GM12878 (cell line): ENCODE measurements around the gene EHD1. TPM values are rescaled to one million over a fixed set of nuclear protein-coding genes. Genes with fewer than 3 reads are reported as not detected.
A peak's percentile ranks its signal among the peaks of the same experiment; 100 is the strongest.

Experiments
- ATF7 ChIP-seq: fragments of 450-650 bp; IDR thresholded peaks from 2 replicates; pipeline ENCODE4 v1.6.1; 2016; ENCODE audit warnings: low read depth, mild to moderate bottlenecking
- BACH1 ChIP-seq: fragments of 450-650 bp; IDR thresholded peaks from 2 replicates; pipeline ENCODE4 v1.6.1; 2017; ENCODE audit warnings: mild to moderate bottlenecking, borderline replicate concordance
- BCL11A ChIP-seq: IDR thresholded peaks from 2 replicates; pipeline ENCODE4 v1.6.1; 2011; ENCODE audit warnings: low read depth, low read length
- BMI1 ChIP-seq: fragments of 450-650 bp; IDR thresholded peaks from 2 replicates; pipeline ENCODE4 v1.6.1; 2016; ENCODE audit warnings: mild to moderate bottlenecking, moderate library complexity, borderline replicate concordance
- CHD1 ChIP-seq: IDR thresholded peaks from 2 replicates; pipeline ENCODE4 v1.6.1; 2012; ENCODE audit warnings: low read depth, low read length, improper control_type of control experiment
- EED ChIP-seq: sonication (generic); IDR thresholded peaks from 2 replicates; pipeline ENCODE4 v1.6.1; 2016; ENCODE audit warnings: antibody characterized with exemption, low read depth
- FOXK2 ChIP-seq: fragments of 450-650 bp; IDR thresholded peaks from 2 replicates; pipeline ENCODE4 v1.6.1; 2017; ENCODE audit warnings: mild to moderate bottlenecking, moderate library complexity
- GABPA ChIP-seq: IDR thresholded peaks from 2 replicates; pipeline ENCODE4 v1.6.1; 2014; ENCODE audit warnings: antibody characterized with exemption, low read depth, mild to moderate bottlenecking, inconsistent platforms
- GATAD2B ChIP-seq: fragments of 450-650 bp; conservative IDR thresholded peaks from 2 replicates; pipeline ENCODE4 v1.6.1; 2017; ENCODE audit warnings: low read depth, mild to moderate bottlenecking, moderate library complexity
- JUND ChIP-seq: IDR thresholded peaks from 2 replicates; pipeline ENCODE4 v1.6.1; 2012; ENCODE audit warnings: low read depth, mild to moderate bottlenecking, low read length, improper control_type of control experiment, moderate library complexity
- KDM1A ChIP-seq: fragments of 200-600 bp; sonication (generic); IDR thresholded peaks from 2 replicates; pipeline ENCODE4 v1.6.1; 2016; ENCODE audit warnings: borderline replicate concordance
- MAX ChIP-seq: IDR thresholded peaks from 2 replicates; pipeline ENCODE4 v1.6.1; 2012; ENCODE audit warnings: low read depth, low read length, improper control_type of control experiment
- MTA2 ChIP-seq: fragments of 450-650 bp; IDR thresholded peaks from 2 replicates; pipeline ENCODE4 v1.6.1; 2016; ENCODE audit warnings: low read depth, mild to moderate bottlenecking, moderate library complexity
- NFIC ChIP-seq: IDR thresholded peaks from 2 replicates; pipeline ENCODE4 v1.6.1; 2012; ENCODE audit warnings: low read depth, mild to moderate bottlenecking, inconsistent platforms, low read length, moderate library complexity
- PAX5 ChIP-seq: IDR thresholded peaks from 2 replicates; pipeline ENCODE4 v1.6.1; 2011; ENCODE audit warnings: low read depth, low read length, borderline replicate concordance
- RFX5 ChIP-seq: IDR thresholded peaks from 2 replicates; pipeline ENCODE4 v1.6.1; 2011; ENCODE audit warnings: low read depth, low read length, improper control_type of control experiment
- SPI1 ChIP-seq: IDR thresholded peaks from 2 replicates; pipeline ENCODE4 v1.6.1; 2011; ENCODE audit warnings: low read depth, mild to moderate bottlenecking, low read length, moderate library complexity, borderline replicate concordance; ENCODE audit not compliant: insufficient read depth
- SREBF2 ChIP-seq: IDR thresholded peaks from 2 replicates; pipeline ENCODE4 v1.6.1; 2012; ENCODE audit warnings: mild to moderate bottlenecking, low read length
- STAT3 ChIP-seq: IDR thresholded peaks from 2 replicates; pipeline ENCODE4 v1.6.1; 2011; ENCODE audit warnings: low read depth, low read length, improper control_type of control experiment
- TBL1XR1 ChIP-seq: IDR thresholded peaks from 2 replicates; pipeline ENCODE4 v1.6.1; 2012; ENCODE audit warnings: low read depth, low read length, improper control_type of control experiment
- USF1 ChIP-seq: IDR thresholded peaks from 2 replicates; pipeline ENCODE4 v1.6.1; 2011; ENCODE audit warnings: borderline replicate concordance, low read depth, mild to moderate bottlenecking, moderate library complexity, mixed read lengths, low read length; ENCODE audit not compliant: insufficient read depth; ENCODE audit errors: extremely low read length
- ZBTB11 ChIP-seq: fragments of 450-650 bp; formaldehyde crosslinking; IDR thresholded peaks from 2 replicates; pipeline ENCODE4 v1.5.0; 2022; ENCODE audit warnings: mild to moderate bottlenecking, missing genetic modification characterization
- ZNF592 ChIP-seq: fragments of 450-650 bp; IDR thresholded peaks from 2 replicates; pipeline ENCODE4 v1.6.1; 2017; ENCODE audit warnings: mild to moderate bottlenecking, moderate library complexity
- ZSCAN29 ChIP-seq: fragments of 450-650 bp; IDR thresholded peaks from 2 replicates; pipeline ENCODE4 v1.6.1; 2017; ENCODE audit warnings: mild to moderate bottlenecking, moderate library complexity
- polyA plus RNA-seq, 11 experiments: library from polyadenylated mRNA; depleted of rRNA in 4 of 11; unstranded in 6 of 11; stranded (reverse) in 5 of 11; fragments of >200 nt; fragmentation: Nextera tagmentation in 4 of 11; fragmentation: Illumina TruSeq in 1 of 11; extraction: Ambion mirVana in 4 of 11; extraction: Trizol in 1 of 11; gene quantifications; 1 replicate in 1 of 11; 2 replicates in 10 of 11; pipeline versions ENCODE4 v1.2.1 to v1.2.3, GENCODE V29; 2011 to 2016; ENCODE audit warnings: inconsistent platforms in 2 of 11, missing spikeins in 2 of 11, low read depth in 1 of 11
- total RNA-seq, 4 experiments: library from RNA; depleted of rRNA in 3 of 4; stranded (reverse); fragments of >200 nt in 3 of 4; fragmentation: Illumina TruSeq in 1 of 4; extraction: Trizol in 1 of 4; gene quantifications; 2 replicates each; pipeline versions ENCODE4 v1.2.1 to v1.2.3, GENCODE V29; 2013 to 2021

EHD1 gene
- total and polyA plus RNA-seq, 10 of the 15 experiments (the other 5 are each of a cell fraction or from before 2014, with no cell fraction given): 1.0 to 165 (median 66.5) TPM

- TF ChIP-seq ZNF592: no peak
- no peak for TF ChIP-seq ATF7
- 0 out of 2 replicates have a peak, but pooled peaks have one; percentile 8 for TF ChIP-seq BACH1
- no peak for TF ChIP-seq KDM1A
- TF ChIP-seq CHD1: no peak
- no peak for TF ChIP-seq USF1
- TF ChIP-seq MTA2: no peak
- no peak for TF ChIP-seq GABPA
- TF ChIP-seq JUND: no peak
- TF ChIP-seq ZSCAN29: no peak
- TF ChIP-seq SREBF2: no peak
- peak; percentile 72; the same call in 1 of the 2 replicates for TF ChIP-seq TBL1XR1
- TF ChIP-seq RFX5: no peak
- TF ChIP-seq FOXK2: peak; percentile 89
- peak; percentile 69; the same call in 1 of the 2 replicates for TF ChIP-seq MAX
- TF ChIP-seq GATAD2B: no peak
- TF ChIP-seq STAT3: no peak
- no peak for TF ChIP-seq EED
- TF ChIP-seq PAX5: no peak
- no peak for TF ChIP-seq BCL11A
- TF ChIP-seq BMI1: no peak
- TF ChIP-seq ZBTB11 (CRISPR knock-in tag): no peak
- TF ChIP-seq NFIC: no peak
- no peak for TF ChIP-seq SPI1
These were observed 37.8 kb upstream of the EHD1 start (continued) for GRCh38 chr11:64916040-64916774.
